ENCODE measurements around the gene CREB5.

GRCh38 chr7:28474282-28474638, 61.9 kb downstream of the CREB5 start:
- TF ChIP-seq POLR2A (IDR thresholded peaks at IDR 0.05) = no peak
- TF ChIP-seq, protein P1, sequence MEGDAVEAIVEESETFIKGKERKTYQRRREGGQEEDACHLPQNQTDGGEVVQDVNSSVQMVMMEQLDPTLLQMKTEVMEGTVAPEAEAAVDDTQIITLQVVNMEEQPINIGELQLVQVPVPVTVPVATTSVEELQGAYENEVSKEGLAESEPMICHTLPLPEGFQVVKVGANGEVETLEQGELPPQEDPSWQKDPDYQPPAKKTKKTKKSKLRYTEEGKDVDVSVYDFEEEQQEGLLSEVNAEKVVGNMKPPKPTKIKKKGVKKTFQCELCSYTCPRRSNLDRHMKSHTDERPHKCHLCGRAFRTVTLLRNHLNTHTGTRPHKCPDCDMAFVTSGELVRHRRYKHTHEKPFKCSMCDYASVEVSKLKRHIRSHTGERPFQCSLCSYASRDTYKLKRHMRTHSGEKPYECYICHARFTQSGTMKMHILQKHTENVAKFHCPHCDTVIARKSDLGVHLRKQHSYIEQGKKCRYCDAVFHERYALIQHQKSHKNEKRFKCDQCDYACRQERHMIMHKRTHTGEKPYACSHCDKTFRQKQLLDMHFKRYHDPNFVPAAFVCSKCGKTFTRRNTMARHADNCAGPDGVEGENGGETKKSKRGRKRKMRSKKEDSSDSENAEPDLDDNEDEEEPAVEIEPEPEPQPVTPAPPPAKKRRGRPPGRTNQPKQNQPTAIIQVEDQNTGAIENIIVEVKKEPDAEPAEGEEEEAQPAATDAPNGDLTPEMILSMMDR (IDR thresholded peaks at IDR 0.05) = no peak
